RWPE2 (cell line): ENCODE measurements around the gene IRF2BP1.

ENCODE experiments used
- ATAC-seq: fragments of 200-7000 bp; cut with Tn5 transposase; 3 replicates; pipeline ENCODE4 v1.9.1; 2021; ENCODE audit warnings: low read depth
- DNase-seq: peaks from one replicate; pipeline ENCODE4 v3.0.0-alpha.2; 2020; ENCODE audit warnings: low spot score
- H3K27ac ChIP-seq: fragments of 450-650 bp; 2 replicates; pipeline ENCODE4 v1.5.1; 2017; ENCODE audit warnings: mild to moderate bottlenecking; ENCODE audit not compliant: poor library complexity, severe bottlenecking
- H3K27me3 ChIP-seq: fragments of 250-450 bp; sonication (Bioruptor Pico); 2 replicates; pipeline ENCODE4 v1.5.1; 2021; ENCODE audit warnings: mild to moderate bottlenecking, moderate library complexity; ENCODE audit not compliant: insufficient read depth, poor library complexity, severe bottlenecking
- H3K36me3 ChIP-seq: fragments of 250-450 bp; sonication (Bioruptor Pico); 2 replicates; pipeline ENCODE4 v1.5.1; 2020; ENCODE audit warnings: low read depth, mild to moderate bottlenecking, moderate library complexity
- H3K4me1 ChIP-seq: fragments of 250-450 bp; sonication (Bioruptor Pico); 2 replicates; pipeline ENCODE4 v1.5.1; 2021; ENCODE audit warnings: mild to moderate bottlenecking, moderate library complexity; ENCODE audit not compliant: insufficient read depth, poor library complexity, severe bottlenecking
- H3K4me3 ChIP-seq: fragments of 250-450 bp; sonication (Bioruptor Pico); 2 replicates; pipeline ENCODE4 v1.5.1; 2021; ENCODE audit warnings: mild to moderate bottlenecking, moderate library complexity; ENCODE audit not compliant: severe bottlenecking
- H3K9me3 ChIP-seq: fragments of 250-450 bp; sonication (Bioruptor Pico); 2 replicates; pipeline ENCODE4 v1.5.1; 2021; ENCODE audit warnings: mild to moderate bottlenecking, moderate library complexity; ENCODE audit not compliant: severe bottlenecking
- TF ChIP-seq, protein P1 (sequence below): fragments of 450-650 bp; IDR thresholded peaks from one replicate; pipeline ENCODE4 v1.5.1; 2017; ENCODE audit warnings: mild to moderate bottlenecking, moderate library complexity; ENCODE audit not compliant: poor library complexity, severe bottlenecking

IRF2BP1 gene

GRCh38 chr19:45911291-45911690, 25.4 kb upstream of the IRF2BP1 start:
- no peak; the same call in 2 of the 3 replicates for ATAC-seq
- Histone ChIP-seq H3K4me1 (no peaks in the 10 kb centered on the region), H3K9me3 (no peaks in the 10 kb centered on the region), H3K4me3 (no peak overlapping the region), H3K27ac (no peak overlapping the region), H3K36me3 (no peaks in the 10 kb centered on the region), H3K27me3 (no peaks in the 10 kb centered on the region)
- DNase-seq: no peak
- TF ChIP-seq, protein P1, sequence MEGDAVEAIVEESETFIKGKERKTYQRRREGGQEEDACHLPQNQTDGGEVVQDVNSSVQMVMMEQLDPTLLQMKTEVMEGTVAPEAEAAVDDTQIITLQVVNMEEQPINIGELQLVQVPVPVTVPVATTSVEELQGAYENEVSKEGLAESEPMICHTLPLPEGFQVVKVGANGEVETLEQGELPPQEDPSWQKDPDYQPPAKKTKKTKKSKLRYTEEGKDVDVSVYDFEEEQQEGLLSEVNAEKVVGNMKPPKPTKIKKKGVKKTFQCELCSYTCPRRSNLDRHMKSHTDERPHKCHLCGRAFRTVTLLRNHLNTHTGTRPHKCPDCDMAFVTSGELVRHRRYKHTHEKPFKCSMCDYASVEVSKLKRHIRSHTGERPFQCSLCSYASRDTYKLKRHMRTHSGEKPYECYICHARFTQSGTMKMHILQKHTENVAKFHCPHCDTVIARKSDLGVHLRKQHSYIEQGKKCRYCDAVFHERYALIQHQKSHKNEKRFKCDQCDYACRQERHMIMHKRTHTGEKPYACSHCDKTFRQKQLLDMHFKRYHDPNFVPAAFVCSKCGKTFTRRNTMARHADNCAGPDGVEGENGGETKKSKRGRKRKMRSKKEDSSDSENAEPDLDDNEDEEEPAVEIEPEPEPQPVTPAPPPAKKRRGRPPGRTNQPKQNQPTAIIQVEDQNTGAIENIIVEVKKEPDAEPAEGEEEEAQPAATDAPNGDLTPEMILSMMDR: no peak

- ATAC-seq (no peak), DNase-seq (no peak)
- H3K27ac ChIP-seq: no peak overlapping the region
- no peaks in the 10 kb centered on the region for H3K4me1 ChIP-seq
- TF ChIP-seq, protein P1: no peak
- no peak overlapping the region for H3K4me3 ChIP-seq
- H3K9me3 ChIP-seq: no peaks in the 10 kb centered on the region
- no peaks in the 10 kb centered on the region for H3K27me3 ChIP-seq
- no peaks in the 10 kb centered on the region for H3K36me3 ChIP-seq
Observed at GRCh38 chr19:45908956-45909355, 23.0 kb upstream of the IRF2BP1 start.

DNA sequence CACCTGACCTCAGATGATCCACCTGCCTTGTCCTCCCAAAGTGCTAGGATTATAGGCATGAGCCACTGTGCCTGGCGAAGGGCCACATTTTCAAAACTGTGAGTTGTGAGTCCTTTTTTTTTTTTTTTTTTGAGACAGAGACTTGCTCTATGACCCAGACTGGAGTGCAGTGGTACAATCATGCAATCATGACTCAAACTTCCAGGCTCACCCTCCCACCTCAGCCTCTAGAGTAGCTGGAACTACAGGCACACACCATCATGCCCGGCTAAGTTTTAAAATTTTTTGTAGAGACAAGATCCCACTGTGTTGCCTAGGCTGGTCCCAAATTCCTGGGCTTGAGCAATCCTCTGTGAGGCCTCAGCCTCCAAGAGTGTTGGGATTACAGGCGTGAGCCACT, 20.3 kb upstream of the IRF2BP1 start:
- no peaks in the 10 kb centered on the region; the same call in 1 of the 2 replicates for H3K36me3 ChIP-seq
- ATAC-seq (no peak), DNase-seq (no peak)
- no peaks in the 10 kb centered on the region for H3K4me1 ChIP-seq
- no peak overlapping the region for H3K27ac ChIP-seq
- no peaks in the 10 kb centered on the region for H3K27me3 ChIP-seq
- TF ChIP-seq, protein P1: no peak
- no peak overlapping the region for H3K4me3 ChIP-seq
- H3K9me3 ChIP-seq: no peaks in the 10 kb centered on the region

DNA sequence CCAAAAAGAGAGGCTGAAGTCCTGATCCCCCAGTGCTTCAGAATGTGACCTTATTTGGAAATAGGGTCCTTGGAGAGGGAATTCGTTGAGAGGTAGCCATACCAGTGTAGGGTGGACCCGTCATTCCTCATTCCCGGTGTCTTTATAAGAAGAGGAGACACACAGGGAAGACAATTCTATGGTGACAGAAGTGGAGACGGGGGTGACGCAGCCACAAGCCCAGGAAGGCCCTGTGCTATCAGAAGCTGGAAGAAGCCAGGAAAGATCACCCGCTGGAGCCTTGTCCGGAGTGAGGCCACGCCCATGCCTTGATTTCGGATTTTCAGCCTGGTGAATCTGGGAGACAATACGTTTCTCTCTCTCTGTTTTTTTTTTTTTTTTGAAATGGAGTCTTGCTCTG, 19.1 kb upstream of the IRF2BP1 start:
- no peaks in the 10 kb centered on the region for H3K9me3 ChIP-seq
- TF ChIP-seq, protein P1: no peak
- peaks cover 9% of the 10 kb centered on the region for H3K36me3 ChIP-seq
- H3K27ac ChIP-seq: no peak overlapping the region
- ATAC-seq (no peak), DNase-seq (no peak)
- no peak overlapping the region for H3K4me3 ChIP-seq
- no peaks in the 10 kb centered on the region for H3K4me1 ChIP-seq
- no peaks in the 10 kb centered on the region for H3K27me3 ChIP-seq

DNA sequence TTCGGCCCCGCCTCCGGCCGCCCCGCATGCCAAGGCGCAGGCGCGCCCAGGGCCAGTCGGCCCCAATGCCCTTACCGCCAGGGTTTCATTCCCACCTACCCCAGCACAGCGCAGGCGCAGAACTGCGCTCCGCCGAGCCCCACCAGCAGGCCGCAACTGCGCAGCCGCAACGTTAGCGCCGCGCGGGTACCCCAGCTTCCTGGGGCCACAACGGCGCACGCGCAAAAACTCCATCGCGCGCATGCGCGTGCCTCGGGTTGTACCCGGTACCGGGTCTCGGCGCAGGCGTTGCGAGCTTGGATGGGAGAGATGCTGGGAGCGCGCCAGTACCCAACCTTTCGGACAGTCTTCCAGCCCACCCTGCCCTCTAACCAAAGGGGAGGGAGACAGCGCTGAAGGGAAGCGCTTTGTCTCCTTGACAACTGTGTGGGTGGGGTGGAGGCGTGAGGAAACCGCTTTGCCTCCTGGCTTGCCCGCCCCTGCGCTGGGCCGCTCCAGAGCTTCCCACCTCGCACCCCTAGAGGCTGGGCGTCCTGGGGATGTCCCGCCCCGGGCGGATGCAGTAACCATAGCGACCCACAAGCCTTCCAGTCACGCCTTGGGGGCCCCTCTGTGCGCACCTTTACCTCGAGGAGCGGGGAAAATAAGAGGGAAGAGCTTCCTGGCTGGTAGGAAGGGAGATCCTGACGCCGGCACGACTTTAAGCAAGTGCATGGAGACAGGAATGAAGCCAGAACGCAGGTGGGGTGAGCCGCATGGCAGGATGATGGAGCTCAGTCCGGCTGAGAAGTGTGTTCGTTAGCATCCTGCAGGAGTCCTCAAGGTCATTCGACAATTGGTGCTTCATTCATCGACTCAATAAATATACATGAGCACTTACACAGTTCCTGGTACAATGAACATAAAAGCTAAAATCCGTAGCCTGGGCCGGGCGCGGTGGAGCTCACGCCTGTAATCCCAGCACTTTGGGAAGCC, 17.0 kb upstream of the IRF2BP1 start:
- DNase-seq (peak; percentile 95), ATAC-seq (peak; percentile 84)
- peak overlapping the region; percentile 14 for H3K27ac ChIP-seq
- TF ChIP-seq, protein P1: no peak
- H3K36me3 ChIP-seq: peaks cover 27% of the 10 kb centered on the region
- no peaks in the 10 kb centered on the region for H3K4me1 ChIP-seq
- H3K9me3 ChIP-seq: no peaks in the 10 kb centered on the region
- peak overlapping the region; percentile 43 for H3K4me3 ChIP-seq
- no peaks in the 10 kb centered on the region for H3K27me3 ChIP-seq
